Activated effector memory CD4-positive, alpha-beta T cell treated with anti-CD3 and anti-CD28 coated beads, Interleukin-2, amount 50 U/mL, for 16 hours (primary cell): ENCODE data around the gene SRGAP3.

Experiments
- DNase-seq: peaks from one replicate; pipeline ENCODE4 v3.0.0-alpha.2; 2020

Gene SRGAP3

DNA sequence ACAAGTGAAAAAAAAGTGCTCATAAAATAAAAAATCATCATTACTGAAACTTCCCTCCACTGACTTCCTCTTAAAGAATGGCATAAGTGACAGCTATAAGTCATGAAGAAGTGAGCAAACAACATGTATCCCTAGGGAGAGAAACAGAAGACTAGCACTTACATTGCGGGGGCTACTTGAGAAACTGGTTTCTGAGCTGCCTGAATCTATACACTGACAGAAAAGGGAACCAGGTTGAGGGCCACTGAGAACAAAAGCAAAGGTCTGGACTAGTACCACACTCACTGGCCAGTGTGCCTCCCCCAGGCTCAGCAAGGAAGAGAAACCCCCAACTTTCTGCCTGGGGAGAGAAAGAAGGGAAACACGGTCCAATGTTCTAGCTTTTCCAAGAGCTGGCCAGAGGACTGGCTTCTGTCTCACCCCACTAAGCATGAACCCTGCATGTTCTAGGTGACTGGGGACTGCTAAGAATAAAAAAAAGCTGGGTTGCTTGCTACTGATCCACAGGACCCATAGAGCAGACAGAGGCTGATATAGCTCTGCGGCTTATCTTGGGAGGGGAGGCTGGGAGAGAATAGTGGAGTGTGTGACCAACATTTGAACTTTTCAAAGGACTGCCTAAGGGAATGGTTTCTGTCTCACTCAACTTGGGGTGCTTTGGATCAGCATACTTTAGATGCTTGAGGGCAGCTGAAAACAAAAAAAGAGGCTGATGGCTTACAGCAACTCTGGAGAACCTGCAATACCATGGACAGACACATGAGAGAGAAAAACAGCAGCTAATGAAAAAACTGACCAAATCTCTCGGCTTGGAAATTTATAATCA lies 294.3 kb downstream of the SRGAP3 start:
- DNase-seq: no peak

GRCh38 chr3:8953313-8953712 lies 296.1 kb downstream of the SRGAP3 start:
- DNase-seq: no peak

GRCh38 chr3:8952130-8952529 lies 297.3 kb downstream of the SRGAP3 start:
- DNase-seq: no peak

- no peak for DNase-seq
Measured at GRCh38 chr3:8945890-8946600, 303.4 kb downstream of the SRGAP3 start.

DNA sequence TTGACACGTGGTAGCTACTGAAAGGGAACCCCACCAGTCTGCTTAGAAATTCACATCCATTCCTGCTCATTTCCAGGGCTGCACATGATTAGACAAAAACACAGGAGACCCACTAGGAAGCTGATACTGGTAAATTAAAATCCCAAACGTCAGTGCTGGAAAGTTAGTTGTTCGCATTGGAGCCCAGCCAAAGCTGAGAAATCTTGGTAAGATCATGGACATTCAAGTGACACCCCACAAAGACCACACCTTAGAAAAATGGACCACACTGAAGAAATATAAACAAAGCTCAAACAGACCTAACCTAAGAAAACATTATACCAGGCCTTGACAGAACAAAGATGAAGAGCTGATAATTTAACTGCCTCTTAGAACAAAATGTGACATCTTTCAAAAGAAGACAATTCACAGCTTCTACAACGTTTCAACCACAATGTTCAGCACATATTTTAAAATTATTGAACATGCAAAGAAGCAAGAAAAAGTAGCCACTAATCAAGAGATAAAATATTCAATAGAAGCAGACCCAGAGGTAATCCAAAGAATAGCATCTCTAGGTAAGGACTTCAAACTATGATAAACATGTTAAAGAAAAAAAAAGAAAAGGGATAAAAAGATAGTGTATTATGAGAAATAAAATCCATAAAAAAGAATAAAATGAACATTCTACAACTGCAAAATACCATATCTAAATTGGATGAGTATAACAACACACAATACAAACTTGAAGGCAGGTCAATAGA lies 306.5 kb downstream of the SRGAP3 start:
- DNase-seq: no peak

DNA sequence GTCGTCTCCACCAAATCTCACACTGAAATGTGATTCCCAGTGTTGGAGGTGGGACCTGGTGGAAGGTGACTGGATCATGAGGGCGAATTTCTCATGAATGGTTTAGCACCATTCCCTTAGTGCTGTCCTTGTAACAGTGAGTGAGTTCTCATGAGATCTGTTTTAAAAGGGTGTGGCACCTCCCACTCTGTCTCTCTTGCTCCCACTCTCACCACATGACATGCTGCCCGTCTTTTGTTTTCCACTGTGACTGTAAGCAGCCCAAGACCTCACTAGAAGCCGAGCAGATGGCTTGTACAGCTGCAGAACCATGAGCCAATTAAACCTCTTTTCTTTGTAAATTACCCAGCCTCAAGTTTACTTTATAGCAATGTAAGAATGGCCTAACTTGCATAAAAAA lies 307.3 kb downstream of the SRGAP3 start:
- no peak for DNase-seq

DNA sequence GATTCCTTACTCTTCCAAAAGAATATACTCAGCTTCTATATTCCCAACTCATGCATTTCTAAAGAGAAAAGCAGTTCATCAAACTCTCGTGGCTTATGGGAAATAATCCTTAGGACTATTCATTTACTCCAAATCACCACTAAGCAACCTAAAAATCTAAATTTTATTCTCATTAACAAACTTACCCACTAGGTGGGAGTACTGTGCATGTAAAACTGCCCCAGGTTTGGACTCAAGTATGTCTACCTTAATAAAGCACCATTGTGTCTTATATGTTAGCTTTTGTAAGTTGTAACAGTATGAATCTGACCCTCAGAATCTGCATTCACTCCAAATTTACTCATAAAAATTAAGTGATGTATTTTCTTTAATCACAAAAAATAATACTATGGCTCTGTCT lies 311.4 kb downstream of the SRGAP3 start:
- no peak for DNase-seq

DNA sequence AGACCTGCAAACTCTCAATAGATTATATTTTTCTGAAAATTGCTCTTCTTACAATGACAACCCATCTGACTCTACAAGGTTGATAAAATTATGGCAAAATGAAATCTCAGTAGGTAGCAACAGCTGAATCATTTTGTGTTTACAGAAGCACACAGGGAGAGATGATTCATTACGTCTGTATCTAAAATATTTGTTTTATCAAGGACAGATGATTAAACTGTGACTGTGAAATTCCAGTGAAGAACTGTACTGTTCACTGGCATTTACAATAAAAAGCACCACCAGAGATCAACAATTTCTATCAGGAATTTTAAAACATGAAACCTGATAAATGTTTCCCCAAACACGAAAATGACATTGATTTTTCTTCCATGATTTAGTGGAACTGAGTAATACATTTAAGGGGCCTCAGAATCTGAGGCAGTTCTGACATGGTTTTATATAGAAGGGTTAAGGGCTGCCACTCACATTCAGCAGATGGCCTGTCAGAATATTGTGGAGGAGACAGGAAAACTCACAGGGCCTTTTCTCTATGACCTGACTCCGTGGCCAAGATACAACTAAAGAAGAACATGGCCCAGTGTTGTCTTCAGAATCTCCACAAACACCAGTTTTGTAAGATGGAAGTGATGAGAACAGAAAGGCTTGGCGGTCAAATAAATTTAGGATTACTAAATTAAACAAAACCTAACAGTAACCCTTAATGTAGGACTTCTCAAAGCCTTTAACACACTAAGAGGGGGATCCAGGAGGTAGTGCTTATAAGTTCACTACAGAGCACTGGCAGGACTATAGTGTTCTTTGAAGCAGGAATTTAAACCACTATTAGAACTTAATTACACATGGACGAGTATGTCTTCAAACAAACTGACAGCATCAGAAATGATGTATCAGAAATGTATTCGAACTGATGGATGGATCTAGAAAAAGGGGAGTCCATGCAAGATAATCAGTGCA lies 312.1 kb downstream of the SRGAP3 start:
- no peak for DNase-seq

DNA sequence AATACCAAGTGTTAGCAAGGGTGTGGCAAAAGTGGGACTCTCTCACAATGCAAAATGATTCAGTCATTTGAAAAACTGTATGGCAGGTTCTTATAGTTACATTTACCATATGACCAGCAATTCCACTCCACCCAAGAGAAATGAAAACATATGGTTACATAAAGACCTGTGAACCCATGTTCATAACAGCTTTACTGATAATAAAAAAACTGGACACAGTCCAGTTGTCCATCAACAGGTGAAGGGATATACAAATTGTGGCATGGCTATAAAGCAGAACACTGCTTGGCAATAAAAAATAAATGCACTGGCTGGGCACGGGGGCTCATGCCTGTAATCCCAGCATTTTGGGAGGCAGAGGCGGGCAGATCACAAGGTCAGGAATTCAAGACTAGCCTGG lies 316.9 kb downstream of the SRGAP3 start:
- DNase-seq: no peak

GRCh38 chr3:8931342-8931741 lies 318.1 kb downstream of the SRGAP3 start:
- DNase-seq: no peak
